ENCODE data around the gene SGTA.

- TF ChIP-seq ZNF331 (CRISPR knock-in tag; IDR thresholded peaks at IDR 0.05; ENCODE audit: low read depth) (no peak), EZH2phosphoT487 (IDR thresholded peaks at IDR 0.05; ENCODE audit: unreplicated experiment) (no peak), REST (IDR thresholded peaks at IDR 0.05; ENCODE audit: unreplicated experiment) (no peak)
Measured at GRCh38 chr19:2808129-2808941, 25.3 kb upstream of the SGTA start.
